ENCODE measurements around the gene DOCK10. TPM values are rescaled to one million over a fixed set of nuclear protein-coding genes. Genes with fewer than 3 reads are reported as not detected.

The DOCK10 gene
- total and polyA plus RNA-seq, 10 of the 15 experiments (the other 5 are each of a cell fraction or from before 2014, with no cell fraction given) = 16.9 to 120 (median 85.5) TPM

- peaks cover 75% of the 10 kb centered on the region for H3K79me2 ChIP-seq (ENCODE audit: control insufficient read depth, insufficient read depth, low read length)
Observed at GRCh38 chr2:224932522-224932921, 109.7 kb downstream of the DOCK10 start.

More at GRCh38 chr2:224932522-224932921, 109.7 kb downstream of the DOCK10 start:
- TF ChIP-seq TCF7 (IDR thresholded peaks at IDR 0.05; ENCODE audit: borderline replicate concordance) (no peak), MLLT1 (IDR thresholded peaks at IDR 0.05) (no peak), ATF7 (IDR thresholded peaks at IDR 0.05; ENCODE audit: low read depth) (no peak), ATF3 (IDR thresholded peaks at IDR 0.05; ENCODE audit: borderline replicate concordance, extremely low read depth, low read depth, low read length) (no peak), TCF12 (IDR thresholded peaks at IDR 0.05; ENCODE audit: low read depth, low read length) (no peak)
- 100% methylated on average over 3 of the region's 3 CpGs for WGBS (ENCODE audit: insufficient coverage, insufficient replicate concordance, low lambda C conversion rate, missing lambda C conversion rate)
- in situ Hi-C loops (cut with MboI) (loop anchor here (5.0 to 10.0 kb wide), 2 partner anchors 70 to 342 kb away; no protein-coding TSS in a partner anchor), intact Hi-C loops (cut with micrococcal nuclease; ENCODE audit: unreplicated experiment) (loop anchor here (5.0 kb wide), 1 partner anchor 185 kb away; no protein-coding TSS in a partner anchor)
- ChIA-PET SMC1A (ENCODE audit: uncharacterized antibody, unreplicated experiment) (interaction anchor here (1.0 to 21.4 kb wide), 11 partner anchors 9 to 275 kb away, joined by 3 to 443 read pairs (median 5); partner anchors contain the start of gene DOCK10), POLR2A (interaction anchor here (0.6 kb wide), 1 partner anchor 161 kb away, joined by 4 read pairs; no protein-coding TSS in a partner anchor), RAD21 (ENCODE audit: unreplicated experiment) (interaction anchor here (1.0 to 2.4 kb wide), 3 partner anchors 12 to 72 kb away, joined by 3 to 13 read pairs (median 5); no protein-coding TSS in a partner anchor), CTCF (interaction anchor here (2.2 to 14.6 kb wide), 2 partner anchors 13 to 70 kb away, joined by 15 to 118 read pairs; no protein-coding TSS in a partner anchor)
- H3K4me1 ChIP-seq (ENCODE audit: control insufficient read depth, insufficient read depth, low read length) = peaks cover 33% of the 10 kb centered on the region
- no TSS peak for BruUV-seq (replicated peaks)
- H3K9me3 ChIP-seq (replicated peaks; ENCODE audit: control insufficient read depth, insufficient read depth, low read length) = no peaks in the 10 kb centered on the region
- no peak overlapping the region for H3K27ac ChIP-seq (ENCODE audit: control insufficient read depth, insufficient read depth)
- DNase-seq (ENCODE audit: low read depth, low spot score) (no peak), FAIRE-seq (no peak), ATAC-seq (no peak)
- peaks cover 11 to 31% of the 10 kb centered on the region in 2 experiments for H3K36me3 ChIP-seq (ENCODE audit: control insufficient read depth in 2 of 2, insufficient read depth in 2 of 2, low read length in 1 of 2)
- no peaks in the 10 kb centered on the region for H3K27me3 ChIP-seq (replicated peaks in 1 of 2; ENCODE audit: control insufficient read depth in 2 of 2, insufficient read depth in 2 of 2, low read length in 1 of 2)
- H2AFZ ChIP-seq (ENCODE audit: control insufficient read depth, low read depth, low read length) = no peak overlapping the region
- H3K9ac ChIP-seq (ENCODE audit: control insufficient read depth, insufficient read depth, low read length) = no peak overlapping the region
- H3K4me2 ChIP-seq (ENCODE audit: control insufficient read depth, insufficient read depth) = no peak overlapping the region
- H4K20me1 ChIP-seq (ENCODE audit: control insufficient read depth, insufficient read depth) = no peaks in the 10 kb centered on the region
- H3K4me3 ChIP-seq = no peak overlapping the region
